Activated effector memory CD4-positive, alpha-beta T cell treated with anti-CD3 and anti-CD28 coated beads, Interleukin-2, amount 50 U/mL, for 16 hours (primary cell): ENCODE measurements around the gene TEX36.
"Not testable (repeated sequence)": the region's sequence is repeated elsewhere in the genome, so short reads cannot be mapped to it uniquely, and the experiment has no call there.

Source experiments
- DNase-seq: peaks from one replicate; pipeline ENCODE4 v3.0.0-alpha.2; 2020

The TEX36 gene

DNA sequence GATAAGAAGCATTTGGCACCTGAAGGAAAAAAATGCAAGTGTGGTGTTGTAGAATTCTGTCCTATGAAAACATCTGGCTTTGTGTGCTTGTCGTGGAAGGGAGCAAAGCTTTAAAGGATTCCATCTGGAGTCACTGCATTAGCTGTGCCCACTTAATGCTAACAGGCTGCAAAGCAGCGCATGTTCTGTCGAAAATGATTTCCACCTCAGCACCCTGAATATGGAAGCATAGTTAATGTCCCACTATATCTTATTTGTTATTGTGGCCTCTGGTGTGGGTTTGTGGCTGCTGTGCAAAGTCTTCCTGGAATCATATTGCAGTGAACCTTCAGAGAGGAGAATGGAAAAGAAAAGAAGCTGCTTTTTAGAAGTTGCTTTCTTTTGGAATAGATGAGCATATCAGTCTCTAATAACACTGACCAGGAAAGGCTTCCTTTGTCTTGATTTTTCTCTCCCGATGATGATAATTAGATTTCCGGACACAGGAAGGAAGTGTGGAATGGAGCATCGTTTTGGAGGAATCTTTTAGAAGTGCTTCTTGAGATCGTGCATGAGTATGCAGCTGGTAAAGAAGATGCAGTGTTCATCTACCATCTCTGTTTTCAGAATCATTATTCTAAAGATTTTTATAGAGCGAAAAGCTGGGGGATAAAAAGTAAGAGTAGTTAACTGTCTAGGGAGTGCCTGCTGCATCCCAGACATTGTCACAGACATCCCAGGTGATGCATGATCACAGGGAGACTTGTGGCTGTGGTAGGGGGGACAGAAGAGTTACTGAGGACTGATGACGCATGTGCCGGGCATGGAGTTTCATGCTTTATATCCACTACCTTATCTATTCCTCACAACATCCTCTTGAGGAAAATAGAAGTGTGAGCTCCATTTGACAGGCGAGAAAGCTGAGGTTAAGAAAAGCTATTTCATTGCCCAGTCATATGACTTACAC is 54.6 kb downstream of the TEX36 start:
- no peak for DNase-seq

- DNase-seq: no peak
Measured at GRCh38 chr10:125627646-125628045, 55.3 kb downstream of the TEX36 start.

- DNase-seq: no peak
Measured at GRCh38 chr10:125626671-125627070, 56.3 kb downstream of the TEX36 start.

GRCh38 chr10:125625586-125625985 is 57.4 kb downstream of the TEX36 start:
- DNase-seq: no peak

- no peak for DNase-seq
Measured at GRCh38 chr10:125624800-125625199, 58.2 kb downstream of the TEX36 start.

DNA sequence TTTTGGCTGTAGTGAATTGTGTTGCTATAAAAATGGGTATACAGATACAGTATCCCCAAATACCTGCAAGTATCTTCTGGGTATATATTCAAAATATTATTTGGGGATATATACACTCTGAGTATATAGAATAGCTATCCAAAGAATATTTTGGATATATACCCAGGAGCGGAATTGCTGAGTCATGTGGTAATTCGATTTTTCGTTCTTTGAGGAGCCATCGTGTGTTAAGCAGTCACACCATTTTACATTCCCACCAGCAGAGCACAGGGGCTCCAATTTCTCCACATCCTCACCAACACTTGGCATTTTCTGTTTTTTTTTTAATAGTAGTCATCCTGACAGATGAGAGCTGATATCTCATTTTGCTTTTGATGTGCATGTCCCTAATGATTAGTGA is 61.9 kb downstream of the TEX36 start:
- no peak for DNase-seq

DNA sequence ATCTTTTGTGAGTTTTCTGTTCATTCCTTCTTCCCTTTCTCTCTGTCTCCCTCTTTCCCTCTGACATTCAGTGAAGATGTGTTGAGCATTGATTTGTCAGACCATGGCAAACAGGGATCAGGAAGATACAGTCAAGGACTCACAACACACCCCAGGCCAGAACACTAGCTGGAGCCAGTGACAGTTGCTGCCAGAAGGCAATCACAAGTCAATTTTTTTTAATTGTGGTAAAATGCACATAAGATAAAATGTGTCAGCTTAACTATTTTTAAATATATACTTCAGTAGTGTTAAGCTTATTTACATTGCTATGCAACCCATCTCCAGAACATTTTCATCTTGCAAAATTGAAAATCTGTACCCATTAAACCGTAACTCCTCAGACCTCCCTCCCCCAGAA is 62.6 kb downstream of the TEX36 start:
- no peak for DNase-seq

DNA sequence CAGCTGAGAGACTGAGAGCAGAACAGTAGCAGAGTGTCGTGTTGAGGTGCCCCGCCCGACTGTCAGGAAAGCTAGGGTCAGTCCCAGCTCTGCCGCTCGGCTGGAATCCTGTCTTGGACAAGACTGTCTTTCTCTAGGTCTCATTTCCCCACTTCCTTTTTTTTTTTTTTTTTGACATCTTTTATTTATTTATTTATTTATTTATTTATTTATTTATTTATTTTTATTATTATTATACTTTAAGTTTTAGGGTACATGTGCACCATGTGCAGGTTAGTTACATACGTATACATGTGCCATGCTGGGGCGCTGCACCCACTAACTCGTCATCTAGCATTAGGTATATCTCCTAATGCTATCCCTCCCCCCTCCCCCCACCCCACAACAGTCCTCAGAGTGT is 69.9 kb downstream of the TEX36 start:
- not testable (repeated sequence) for DNase-seq

DNA sequence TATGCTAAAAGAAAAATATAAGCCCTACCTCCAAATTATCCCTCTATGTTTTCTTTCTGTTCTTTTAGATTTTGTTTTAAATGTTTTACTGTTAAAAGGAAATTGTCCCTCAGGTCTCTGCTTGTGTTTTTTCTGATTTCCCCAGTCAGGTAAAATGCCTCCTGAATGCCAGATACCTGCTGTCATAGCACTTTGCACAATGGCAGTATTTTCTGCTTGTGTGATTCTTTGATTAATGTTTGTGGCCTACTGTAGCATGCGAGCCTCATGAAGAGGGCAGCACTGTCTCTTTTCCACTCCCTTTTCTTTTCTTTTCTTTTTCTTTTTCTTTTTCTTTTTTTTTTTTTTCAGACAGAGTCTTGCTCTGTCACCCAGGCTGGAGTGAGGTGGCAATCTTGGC is 71.2 kb downstream of the TEX36 start:
- no peak for DNase-seq

DNA sequence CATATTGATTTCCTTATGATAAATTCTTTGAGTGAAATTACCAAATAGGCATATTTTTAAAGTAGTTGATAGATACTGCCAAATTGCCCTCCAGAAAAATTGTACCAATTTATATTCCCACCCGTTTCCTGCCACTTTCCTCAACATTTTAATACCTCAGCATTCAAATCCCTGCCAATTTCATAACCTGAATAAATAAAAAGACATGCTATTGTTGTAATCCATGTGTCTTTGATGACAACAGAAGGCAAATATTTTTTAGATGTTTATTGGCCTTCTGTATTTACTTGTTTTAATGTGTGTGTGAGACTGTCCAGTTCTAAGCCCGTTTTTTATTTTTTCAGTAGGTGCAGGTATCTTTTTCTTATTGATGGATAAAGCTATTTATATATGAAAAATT is 71.7 kb downstream of the TEX36 start:
- DNase-seq: no peak

DNA sequence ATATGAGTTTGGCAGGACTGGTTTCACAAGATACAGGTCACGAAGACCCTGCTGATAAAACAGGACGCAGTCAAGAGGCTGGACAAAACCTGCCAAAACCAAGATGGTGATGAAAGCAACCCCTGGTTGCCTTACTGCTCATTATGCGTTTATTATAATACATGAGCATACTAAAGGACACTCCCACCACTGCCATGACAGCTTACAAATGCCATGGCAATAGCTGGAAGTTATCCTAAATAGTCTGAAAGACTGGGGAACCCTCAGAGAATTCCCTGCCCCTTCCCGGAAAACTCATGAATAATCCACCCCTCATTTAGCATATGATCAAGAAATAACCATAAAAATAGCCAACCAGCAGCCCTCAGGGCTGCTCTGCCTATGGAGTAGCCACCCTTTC is 73.1 kb downstream of the TEX36 start:
- DNase-seq: no peak

- DNase-seq: no peak
Measured at GRCh38 chr10:125608474-125608873, 74.5 kb downstream of the TEX36 start.

DNA sequence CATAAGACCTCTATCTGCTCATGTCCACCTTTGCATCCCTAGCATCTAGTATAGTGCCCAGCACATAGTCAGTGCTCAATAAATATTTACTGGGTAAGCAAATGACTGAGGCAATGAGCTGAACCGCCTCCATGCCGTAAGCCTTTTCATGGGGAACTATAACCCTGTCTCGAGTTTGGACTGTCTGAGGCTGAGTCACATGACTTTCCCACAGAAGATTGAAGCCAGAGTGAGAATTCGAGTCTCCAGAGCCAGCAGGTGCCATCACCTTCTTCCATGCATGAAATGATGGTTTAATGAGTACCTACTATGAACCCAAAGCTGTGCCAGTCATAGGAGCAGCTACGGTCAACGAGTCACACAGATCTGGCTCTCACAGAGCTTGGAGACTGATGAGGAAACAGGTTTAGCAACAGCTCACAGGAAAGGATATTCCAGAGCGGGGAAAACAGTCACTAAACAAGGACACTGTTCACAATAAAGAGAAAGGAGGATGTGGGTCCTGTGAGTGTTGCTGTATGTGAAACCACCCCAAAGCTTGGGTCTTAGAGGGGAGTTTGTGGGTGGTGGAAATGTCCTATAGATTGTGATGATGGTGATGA is 75.2 kb downstream of the TEX36 start:
- DNase-seq: no peak

- DNase-seq: no peak
Measured at GRCh38 chr10:125606414-125607010, 76.5 kb downstream of the TEX36 start.
